GM06990 (cell line): ENCODE data around the gene SRMS.
"Not testable (repeated sequence)": the region's sequence is repeated elsewhere in the genome, so short reads cannot be mapped to it uniquely, and the experiment has no call there.

Source experiments
- DNase-seq: peaks from one replicate; pipeline ENCODE4 v3.0.0-alpha.2; 2011; ENCODE audit not compliant: insufficient read length; ENCODE audit errors: extremely low read depth
- H3K27me3 ChIP-seq: replicated peaks from 2 replicates; pipeline ENCODE4 v1.6.0; 2011; ENCODE audit warnings: low read length; ENCODE audit not compliant: control insufficient read depth, insufficient read depth
- H3K36me3 ChIP-seq: 2 replicates; pipeline ENCODE4 v1.5.1; 2011; ENCODE audit warnings: low read length; ENCODE audit not compliant: control insufficient read depth, insufficient read depth
- H3K4me3 ChIP-seq: replicated peaks from 2 replicates; pipeline ENCODE4 v1.5.1; 2011; ENCODE audit warnings: low read depth, mild to moderate bottlenecking, control low read depth, low read length
- TF ChIP-seq, protein P1 (sequence below): IDR thresholded peaks from 2 replicates; pipeline ENCODE4 v1.5.1; 2011; ENCODE audit warnings: low read length, control low read depth, mild to moderate bottlenecking, inconsistent platforms; ENCODE audit not compliant: insufficient read depth, poor library complexity, severe bottlenecking

The SRMS gene

DNA sequence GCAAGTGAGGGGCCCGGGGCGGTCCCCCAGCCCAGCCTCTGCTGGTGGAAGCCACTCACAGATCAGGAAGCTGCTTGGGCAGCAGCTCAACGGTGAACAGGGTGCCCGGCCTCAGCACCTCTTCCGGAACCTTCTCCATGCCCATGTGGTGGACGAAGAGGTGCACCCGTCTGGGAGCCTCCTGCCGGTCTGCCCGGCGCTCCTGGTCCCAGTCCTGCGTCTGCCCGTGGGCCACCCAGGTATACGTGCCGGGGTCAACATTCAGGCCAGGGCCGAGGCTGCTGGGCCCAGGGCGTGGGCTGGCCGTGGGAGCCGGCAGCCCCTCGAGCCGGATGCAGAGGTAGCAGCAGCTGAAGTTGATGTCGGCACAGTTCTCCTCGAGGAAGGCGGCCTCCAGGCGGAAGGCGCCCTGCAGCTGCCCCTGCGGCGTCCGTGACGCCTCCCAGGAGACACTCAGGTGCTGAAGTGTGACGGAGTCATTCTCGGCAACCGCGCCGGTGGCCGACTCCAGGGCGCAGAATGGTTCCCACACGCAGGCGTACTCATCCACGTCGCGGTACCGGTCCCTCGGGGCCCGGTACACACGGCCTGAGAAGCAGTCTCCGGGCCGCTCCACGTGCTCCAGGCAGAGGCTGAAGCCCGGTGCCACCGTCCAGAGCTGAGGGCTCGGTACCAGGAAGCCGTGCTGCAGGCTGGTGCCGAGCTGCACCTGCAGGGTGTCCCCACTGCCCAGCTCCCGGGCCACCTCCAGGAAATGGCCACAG lies 15.1 kb upstream of the SRMS start:
- Histone ChIP-seq H3K27me3 (no peaks in the 10 kb centered on the region), H3K36me3 (peaks cover 44% of the 10 kb centered on the region), H3K4me3 (no peak overlapping the region)
- TF ChIP-seq, protein P1, sequence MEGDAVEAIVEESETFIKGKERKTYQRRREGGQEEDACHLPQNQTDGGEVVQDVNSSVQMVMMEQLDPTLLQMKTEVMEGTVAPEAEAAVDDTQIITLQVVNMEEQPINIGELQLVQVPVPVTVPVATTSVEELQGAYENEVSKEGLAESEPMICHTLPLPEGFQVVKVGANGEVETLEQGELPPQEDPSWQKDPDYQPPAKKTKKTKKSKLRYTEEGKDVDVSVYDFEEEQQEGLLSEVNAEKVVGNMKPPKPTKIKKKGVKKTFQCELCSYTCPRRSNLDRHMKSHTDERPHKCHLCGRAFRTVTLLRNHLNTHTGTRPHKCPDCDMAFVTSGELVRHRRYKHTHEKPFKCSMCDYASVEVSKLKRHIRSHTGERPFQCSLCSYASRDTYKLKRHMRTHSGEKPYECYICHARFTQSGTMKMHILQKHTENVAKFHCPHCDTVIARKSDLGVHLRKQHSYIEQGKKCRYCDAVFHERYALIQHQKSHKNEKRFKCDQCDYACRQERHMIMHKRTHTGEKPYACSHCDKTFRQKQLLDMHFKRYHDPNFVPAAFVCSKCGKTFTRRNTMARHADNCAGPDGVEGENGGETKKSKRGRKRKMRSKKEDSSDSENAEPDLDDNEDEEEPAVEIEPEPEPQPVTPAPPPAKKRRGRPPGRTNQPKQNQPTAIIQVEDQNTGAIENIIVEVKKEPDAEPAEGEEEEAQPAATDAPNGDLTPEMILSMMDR, result no peak
- no peak for DNase-seq

DNA sequence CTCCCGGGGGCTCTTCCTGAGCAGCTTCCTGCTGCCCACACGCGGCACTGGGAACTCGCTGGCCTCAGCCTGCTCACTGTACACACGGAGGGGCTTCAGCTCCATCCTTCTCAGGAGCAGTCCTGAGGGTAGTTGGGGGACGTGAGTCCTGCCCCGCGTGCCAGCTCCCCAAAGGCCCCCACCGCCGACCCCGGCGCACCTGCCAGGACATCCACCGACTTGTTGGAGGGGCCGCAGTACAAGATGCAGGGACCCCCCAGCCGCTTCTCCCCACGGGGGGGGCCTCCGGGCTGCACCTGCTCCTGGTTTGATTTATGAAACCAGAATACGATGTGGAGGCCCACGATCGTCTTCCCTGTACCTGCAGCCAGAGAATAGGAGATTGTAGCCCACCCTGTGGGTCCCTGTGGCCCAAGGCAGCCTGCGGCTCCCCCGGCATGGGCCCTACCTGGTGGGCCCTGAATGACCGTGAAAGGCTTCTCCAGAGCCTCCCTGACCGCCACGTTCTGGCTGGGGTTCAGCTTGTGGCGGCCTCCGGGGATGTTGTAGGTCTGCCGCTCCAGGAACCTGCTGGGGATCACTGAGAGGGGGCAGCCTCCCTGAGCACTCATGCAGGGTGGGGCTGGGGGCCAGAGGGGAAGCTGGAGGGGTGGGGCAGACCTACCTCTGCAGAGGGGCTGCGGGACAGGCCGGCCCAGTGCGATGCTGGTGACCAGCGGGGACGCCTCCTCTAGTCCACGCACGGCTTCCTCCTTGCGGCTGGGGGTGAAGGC lies 14.3 kb upstream of the SRMS start:
- no peak overlapping the region for H3K4me3 ChIP-seq
- peaks cover 41% of the 10 kb centered on the region for H3K36me3 ChIP-seq

DNA sequence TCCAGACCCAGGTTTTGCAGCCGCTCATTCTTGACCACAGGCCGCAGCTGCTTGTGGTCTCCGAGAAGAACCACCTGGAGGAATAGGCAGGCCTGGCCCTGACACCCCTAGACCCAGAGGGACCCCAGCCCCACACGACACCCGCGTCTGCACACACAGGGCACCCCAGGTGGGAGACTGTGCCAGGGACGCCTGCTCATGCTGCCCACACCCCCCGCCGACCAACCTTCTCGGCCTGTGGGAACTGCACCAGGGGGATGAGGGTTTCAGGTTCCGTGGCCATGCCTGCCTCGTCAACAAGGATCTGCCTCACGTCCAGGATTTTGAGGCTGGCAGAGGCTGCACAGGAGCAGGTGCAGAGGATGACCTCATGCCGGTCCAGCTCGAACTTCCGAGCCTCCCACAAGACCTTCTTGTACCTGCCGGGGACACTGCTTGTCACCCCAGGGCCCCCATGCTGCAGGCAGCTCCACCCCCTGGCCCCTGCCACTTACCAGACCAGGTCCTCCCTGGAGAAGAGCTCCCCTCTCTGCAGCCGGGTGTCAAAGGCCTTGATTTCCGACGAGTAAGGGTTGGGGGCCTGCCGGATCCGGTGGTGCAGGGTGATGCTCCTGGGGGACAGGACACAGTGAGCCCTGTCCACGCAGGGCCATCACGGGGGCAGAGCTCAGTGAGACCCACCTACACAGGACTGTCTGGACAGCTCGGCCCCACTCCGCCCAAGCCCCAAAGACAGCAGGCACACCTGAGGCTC lies 13.5 kb upstream of the SRMS start:
- Histone ChIP-seq H3K27me3 (no peaks in the 10 kb centered on the region), H3K4me3 (no peak overlapping the region), H3K36me3 (peaks cover 39% of the 10 kb centered on the region)
- TF ChIP-seq, protein P1, result no peak
- DNase-seq, result peak; percentile 16

More for the DNA sequence above, 14.3 kb upstream of the SRMS start:
- H3K27me3 ChIP-seq, result no peaks in the 10 kb centered on the region
- DNase-seq, result no peak
- TF ChIP-seq, protein P1, result no peak

DNA sequence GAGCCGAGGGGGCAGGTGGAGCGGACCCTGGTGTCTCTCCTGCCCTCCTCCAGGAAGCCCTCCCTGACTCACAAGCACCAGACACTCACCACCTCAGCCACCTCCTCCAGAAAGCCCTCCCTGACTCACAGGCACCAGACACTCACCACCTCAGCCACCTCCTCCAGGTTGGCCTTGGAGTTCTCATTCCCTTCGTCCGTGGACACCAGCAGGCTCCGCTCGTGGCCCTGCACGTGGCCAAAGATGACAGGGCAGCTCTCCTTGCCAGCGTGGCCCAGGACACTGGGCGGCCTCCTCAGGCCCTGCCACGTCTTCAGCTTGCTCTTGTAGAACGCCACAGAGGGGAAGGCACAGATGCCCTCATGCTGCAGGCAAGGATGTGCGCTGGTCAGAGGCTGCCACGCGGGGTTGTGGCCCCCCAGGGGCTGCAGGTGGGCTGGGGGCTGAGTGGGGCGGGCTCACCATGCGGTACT lies 12.8 kb upstream of the SRMS start:
- peak; percentile 22 for DNase-seq
- TF ChIP-seq, protein P1, result no peak
- Histone ChIP-seq H3K36me3 (peaks cover 33% of the 10 kb centered on the region), H3K4me3 (no peak overlapping the region), H3K27me3 (no peaks in the 10 kb centered on the region)

DNA sequence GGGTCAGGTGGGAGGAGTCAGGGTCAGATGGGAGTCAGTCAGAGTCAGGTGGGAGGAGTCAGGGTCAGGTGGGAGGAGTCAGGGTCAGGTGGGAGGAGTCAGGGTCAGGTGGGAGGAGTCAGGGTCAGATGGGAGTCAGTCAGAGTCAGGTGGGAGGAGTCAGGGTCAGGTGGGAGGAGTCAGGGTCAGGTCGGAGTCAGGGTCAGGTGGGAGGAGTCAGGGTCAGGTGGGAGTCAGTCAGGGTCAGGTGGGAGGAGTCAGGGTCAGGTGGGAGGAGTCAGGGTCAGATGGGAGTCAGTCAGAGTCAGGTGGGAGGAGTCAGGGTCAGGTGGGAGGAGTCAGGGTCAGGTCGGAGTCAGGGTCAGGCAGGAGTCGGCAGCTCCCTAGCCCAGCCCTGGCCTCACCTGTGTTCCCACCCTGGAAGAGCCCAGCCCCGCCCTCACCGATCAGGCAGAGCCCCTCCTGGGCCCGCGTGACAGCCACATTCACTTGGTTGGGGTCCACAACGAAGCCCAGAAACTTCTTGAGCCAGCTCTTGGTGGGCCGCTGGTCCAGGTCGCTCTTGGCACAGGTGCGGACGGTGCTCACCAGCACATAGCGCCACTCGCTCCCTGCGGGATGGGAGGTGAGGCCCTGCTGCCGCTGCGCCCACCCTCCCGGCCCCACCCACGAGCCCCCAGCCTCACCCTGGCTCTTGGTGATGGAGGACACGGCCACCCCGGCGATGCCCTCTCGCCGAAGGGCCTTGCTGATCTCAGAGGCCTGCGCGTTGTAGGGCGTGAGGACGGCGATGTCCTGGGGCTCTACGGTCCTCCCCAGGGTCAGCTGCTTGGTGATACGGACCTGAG lies 12.2 kb upstream of the SRMS start:
- peaks cover 27% of the 10 kb centered on the region for H3K36me3 ChIP-seq
- H3K4me3 ChIP-seq, H3K27me3 ChIP-seq, DNase-seq: not testable (repeated sequence)
